Left forelimb (tissue), 1 donor: ENCODE results near the gene AP4M1.
"Not testable (repeated sequence)": the region's sequence is repeated elsewhere in the genome, so short reads cannot be mapped to it uniquely, and the experiment has no call there.

ENCODE experiments used
- DNase-seq: peaks from one replicate; pipeline ENCODE4 v3.0.0-alpha.2; 2018; ENCODE audit warnings: low spot score

The AP4M1 gene

DNA sequence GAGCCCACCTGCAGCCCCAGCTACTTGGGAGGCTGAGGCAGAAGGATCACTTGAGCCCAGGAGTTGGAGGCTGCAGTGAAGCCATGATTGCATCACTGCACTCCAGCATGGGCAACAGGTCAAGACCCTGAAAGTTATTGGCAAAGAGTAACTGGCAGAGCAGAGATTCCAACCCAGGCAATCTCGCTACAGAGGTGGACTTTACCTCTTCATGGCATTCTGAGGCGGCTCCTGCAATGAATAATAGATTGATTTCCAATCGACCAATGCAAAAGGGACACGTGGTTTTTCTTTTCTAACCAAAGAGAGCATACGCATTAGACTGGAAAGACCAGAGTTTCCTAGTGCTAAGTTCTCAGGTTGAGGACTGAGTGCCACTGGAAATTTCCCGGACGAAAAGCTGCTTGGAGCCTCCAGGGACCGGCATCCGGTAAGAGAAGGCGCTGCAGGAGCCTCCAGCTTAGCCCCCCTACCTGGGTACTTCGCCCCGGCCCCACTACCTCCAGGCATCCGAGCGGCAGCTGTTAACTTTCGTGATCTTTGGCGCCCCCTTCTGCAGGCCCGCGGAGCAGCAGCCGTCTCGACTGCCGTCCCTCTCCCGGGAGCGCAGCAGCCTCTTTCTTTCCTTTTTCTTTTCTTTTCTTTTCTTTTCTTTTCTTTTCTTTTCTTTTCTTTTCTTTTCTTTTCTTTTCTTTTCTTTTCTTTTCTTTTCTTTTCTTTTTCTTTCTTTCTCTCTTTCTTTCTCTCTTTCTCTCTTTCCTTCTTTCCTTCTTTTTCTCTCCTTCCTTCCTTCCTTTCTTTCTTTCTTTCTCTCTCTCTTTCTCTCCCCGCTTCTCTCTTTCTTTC is 29.4 kb downstream of the AP4M1 start:
- DNase-seq, result peak; percentile 88

DNA sequence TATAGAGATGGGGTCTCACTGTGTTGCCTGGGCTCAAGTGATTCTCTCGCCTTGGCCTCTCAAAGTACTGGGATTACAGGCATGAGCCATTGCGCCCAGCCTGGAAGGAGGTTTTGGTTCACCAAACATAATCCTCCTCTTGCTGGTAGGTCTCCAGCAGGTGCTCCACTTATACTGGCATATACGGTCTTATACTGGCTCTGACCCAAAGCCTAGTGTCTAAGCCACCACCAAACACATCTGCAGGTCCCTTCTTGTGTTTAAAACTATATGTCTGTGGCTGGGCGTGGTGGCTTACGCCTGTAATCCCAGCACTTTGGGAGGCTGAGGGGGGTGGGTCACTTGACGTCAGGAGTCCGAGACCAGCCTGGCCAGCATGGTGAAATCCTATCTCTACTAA is 30.7 kb downstream of the AP4M1 start:
- no peak for DNase-seq

DNA sequence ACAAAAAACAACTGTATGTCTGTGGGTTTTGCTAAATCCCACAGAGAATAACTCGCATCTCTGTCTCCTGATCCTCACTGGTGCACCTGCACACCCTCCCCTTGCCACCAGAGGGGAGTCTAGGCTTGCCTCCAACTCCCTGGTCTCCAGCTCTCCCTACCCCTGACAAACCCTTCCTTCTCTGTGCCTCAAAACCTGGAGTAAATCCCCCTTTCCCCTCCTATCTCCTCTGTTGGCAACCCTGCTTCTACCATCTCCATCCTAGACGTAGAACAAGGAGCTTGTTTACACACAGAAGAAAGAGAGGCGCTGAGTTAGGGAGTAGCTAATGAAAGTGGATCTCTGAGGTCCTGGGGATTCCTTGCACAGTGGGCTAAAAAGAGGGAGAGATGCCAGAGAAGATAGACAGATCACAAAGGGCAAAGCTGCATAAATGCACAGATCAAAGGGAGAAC is 31.3 kb downstream of the AP4M1 start:
- no peak for DNase-seq

DNA sequence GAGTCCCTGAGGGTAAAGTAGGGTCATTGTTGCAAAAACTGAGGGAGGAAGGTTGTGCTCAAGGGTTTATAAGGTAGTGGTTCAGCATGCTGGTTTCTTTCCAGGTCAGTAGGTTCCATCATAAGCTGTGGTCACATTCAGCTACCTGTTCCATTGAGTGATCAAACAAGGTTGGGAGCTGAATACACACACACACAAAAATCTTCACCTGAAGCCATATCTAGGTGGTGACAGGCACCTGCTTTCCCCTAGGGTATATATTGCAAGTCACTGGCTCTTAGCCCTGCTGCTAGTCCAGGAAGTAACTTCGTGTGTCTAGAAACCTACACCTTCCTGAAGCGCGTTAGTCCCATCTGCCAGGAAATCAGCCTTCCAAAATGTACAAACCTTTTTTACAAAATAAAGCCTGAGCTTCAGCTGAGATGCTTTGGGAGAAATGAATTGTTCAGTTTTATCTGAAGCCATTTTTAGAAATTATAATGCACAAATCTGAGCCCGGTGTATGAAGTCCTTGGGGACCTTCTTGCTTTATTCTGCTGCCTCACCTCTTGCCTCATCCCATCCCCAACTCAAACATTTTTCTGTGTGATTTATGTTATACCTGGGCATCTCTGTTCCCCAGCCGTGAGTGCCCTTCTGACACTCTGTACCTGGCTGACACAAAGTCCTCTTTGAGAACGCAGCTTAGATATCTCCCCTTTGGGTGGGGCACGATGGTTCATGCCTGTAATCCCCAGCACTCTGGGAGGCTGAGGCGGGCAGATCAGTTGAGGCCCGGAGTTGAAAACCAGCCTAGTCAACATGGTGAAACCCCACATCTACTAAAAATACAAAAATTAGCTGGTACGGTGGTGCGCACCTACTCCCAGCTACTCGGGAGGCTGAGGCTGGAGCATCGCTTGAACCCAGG is 36.7 kb downstream of the AP4M1 start:
- DNase-seq, result no peak

DNA sequence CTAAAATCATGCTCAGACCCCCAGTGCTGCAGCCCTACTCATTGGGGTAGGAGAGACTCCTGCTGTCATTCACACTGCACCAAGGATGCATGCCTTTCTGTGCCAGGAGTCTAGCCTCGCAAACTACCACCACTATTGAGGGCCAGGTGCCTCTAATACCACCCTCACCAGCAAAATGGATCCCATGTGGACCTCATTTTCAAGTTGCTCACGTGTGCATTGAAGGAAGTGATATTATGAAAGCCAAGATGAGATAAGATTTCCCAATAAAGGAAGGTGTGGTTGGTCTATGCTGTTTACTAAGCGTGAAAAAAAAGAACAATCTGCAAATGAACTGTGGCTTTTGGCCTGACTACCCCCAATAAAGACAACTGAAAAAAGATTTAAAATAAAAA is 40.1 kb downstream of the AP4M1 start:
- DNase-seq, result no peak

DNA sequence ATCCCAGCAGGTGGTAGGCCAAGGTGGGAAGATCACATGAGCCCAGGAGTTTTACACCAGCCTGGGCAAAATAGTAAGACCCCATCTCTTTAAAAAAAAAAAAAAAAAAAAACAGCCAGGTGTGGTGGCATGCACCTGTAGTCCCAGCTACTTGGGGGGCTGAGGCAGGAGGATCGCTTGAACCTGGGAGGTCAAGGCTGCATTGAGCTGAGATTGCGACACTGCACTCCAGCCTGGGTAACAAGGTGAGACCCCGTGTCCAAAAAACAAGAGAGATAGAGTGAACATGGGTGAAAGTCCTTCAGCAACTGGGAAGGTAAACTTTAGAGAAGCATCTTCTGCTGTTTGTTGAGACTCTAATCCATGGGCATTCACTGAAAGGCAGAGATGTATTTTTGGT is 41.0 kb downstream of the AP4M1 start:
- no peak for DNase-seq

DNA sequence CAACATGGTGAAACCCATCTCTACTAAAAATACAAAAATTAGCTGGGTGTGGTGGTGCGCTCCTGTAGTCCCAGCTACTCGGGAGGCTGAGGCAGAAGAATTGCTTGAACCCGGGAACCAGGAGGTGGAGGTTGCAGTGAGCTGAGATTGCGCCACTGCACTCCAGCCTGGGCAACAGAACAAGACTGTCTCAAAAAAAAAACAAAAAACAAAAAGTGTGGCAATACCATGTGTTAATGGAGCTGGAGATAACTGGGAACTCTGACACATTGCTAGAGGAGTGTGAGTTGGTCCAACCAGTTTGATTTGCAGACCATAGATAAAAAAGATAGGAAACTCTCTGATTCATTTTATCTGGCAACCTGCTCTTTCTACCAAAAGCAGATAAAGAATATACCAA is 44.9 kb downstream of the AP4M1 start:
- not testable (repeated sequence) for DNase-seq

DNA sequence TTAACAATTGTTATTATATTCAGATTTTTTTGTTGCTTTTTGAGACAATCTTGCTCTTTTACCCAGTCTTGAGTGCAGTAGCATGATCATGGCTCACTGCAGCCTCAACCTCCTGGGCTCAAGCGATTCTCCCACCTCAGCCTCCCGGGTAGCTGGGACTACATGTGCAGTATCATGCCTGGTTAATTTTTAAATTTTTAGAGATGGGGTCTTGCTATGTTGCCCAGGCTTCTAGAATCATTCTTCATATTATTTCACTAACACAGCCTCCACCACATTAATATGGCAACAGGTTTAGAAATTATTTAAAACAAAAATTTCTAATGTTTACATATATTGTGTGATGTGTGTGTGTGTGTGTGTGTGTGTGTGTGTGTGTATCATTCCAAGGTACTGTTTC is 45.8 kb downstream of the AP4M1 start:
- DNase-seq, result no peak

DNA sequence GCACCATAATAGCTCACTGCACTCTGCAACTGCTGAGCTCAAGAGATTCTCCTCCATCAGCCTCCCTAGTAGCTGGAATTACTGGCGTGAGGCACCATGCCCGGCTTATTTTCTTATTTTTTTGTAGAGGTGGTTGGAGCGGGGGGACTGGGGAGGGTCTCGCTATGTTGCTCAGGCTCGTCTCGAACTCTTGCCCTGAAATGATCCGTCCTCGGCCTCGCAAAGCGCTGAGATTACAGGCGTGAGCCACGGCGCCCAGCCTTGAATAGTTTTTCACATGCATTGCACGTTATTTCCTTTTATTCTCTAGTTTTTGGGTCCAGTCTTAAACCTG is 46.7 kb downstream of the AP4M1 start:
- DNase-seq, result no peak

DNA sequence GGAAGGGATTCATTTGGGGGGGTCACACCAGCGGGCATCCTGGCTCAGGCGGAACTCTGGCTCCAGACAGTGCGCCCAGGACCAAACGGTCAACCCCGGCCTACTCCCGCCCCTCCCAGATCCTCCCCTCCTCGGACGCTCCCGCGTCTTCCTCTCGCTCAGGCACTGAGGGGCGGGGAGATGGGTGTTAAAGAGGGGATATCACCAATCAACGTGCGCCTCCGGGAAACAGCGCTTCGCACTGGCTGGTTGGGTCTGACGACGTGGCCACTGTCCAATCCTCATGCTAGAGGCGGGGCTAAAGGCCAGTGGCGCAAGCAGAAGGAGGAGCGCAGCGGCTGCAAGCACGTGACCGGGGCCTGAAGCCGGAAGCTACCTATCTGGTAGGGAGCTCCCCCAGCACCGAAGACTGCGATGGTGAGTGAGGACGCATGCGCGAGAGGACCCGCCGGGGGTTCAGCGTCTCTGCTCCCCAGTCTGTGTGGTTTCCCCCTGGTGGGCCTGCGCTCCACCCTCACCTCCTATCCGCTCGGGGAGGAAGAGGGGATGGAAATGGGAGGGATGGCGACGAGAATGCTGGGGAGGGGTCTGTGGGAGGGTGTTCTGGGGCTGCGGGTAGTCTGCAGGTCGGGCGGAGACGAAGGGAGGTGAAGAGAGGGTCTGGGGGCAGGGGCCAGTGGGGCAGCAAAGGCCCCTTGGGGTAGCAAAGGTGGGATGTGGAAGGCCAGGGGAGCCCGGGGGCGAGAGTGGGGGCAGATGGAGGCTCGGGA is 47.3 kb downstream of the AP4M1 start, which contains the start of gene LAMTOR4:
Gene LAMTOR4, plus strand, starts transcription at position 360 of the 770 bp plus-strand sequence. Its CDS starts 55 bp downstream, at position 415.
- peak; percentile 96 for DNase-seq

DNA sequence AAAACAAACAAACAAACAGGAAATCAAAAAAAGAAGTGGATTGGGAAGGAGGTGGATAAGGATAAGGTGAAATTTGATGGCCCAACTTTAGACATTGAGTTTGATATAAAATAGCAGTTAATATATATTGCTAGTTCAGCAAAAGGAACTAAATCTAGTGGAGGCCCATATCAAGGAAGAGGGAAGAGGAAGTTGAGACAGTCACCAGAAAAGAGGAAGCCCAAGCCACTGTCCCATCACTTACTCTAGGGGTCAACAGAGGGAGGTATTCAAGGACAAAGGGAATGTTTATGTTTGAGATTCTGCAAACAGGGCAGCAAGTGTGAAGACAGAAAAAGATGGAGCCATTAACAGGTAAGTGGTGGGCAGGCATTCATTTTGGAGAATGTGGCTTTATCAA is 51.0 kb downstream of the AP4M1 start:
- DNase-seq, result no peak

DNA sequence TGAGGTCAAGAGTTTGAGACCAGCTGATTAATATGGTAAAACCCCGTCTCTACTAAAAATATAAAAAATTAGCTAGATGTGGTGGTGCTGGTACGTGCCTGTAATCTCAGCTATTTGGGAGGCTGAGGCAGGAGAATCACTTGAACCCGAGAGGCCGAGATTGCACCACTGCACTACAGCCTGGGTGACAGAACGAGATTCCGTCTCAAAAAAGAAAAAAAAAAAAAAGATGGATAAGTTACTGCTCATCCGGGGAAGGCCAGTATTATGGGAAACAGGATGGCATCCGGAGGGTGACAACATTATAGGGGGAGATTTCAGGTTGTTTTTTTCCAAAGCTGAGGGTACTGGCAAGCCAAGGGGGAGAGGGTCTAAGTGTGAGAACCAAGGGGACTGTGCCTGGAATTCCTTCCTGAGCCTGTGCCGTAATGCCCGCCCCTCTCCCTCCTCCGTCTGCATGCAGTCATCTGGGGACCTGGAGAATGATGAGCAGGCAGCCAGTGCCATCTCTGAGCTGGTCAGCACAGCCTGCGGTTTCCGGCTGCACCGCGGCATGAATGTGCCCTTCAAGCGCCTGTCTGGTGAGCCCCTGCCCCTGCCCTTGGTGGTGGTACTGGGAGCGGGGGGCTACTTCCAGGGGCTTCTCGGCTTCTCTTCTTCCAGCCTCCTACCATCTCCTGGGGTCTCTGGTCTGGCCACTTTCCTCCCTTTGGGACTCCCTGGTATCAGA is 51.7 kb downstream of the AP4M1 start:
- no peak for DNase-seq

DNA sequence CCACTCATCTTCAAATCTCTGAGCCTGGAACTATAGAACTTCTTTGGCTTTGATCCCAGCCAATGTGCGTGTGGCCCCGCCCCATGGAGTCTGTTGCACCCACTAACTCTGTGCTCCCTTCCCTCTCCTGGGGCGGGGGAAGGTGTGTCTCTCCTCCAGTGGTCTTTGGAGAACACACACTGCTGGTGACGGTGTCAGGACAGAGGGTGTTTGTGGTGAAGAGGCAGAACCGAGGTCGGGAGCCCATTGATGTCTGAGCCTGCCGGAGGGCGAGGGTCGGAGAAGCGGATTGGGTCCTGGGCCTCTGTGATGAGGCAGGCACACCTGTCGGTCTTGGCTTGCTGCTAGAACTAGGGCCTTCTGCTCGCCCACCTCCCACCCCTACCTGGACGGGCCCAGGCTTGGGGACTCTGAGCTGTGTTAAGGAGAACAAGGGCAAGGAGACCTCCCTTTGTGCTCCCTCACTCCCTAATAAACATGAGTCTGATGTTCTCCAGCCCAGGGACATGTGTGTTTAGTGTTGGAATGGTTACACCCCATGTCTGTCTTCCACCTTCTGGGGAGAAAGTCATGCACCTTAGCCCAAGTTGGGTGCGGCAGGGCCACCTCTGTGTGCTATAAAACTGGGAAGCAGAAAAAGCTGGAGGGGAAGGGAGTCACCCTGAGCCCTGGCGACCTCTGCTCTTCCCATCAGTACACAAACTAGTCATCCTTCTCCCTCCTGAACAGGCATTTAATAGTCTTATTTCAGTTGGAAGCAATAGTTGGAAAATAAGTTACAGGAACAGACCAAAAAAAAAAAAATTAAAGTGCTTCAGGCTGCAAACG is 52.5 kb downstream of the AP4M1 start:
- no peak for DNase-seq

DNA sequence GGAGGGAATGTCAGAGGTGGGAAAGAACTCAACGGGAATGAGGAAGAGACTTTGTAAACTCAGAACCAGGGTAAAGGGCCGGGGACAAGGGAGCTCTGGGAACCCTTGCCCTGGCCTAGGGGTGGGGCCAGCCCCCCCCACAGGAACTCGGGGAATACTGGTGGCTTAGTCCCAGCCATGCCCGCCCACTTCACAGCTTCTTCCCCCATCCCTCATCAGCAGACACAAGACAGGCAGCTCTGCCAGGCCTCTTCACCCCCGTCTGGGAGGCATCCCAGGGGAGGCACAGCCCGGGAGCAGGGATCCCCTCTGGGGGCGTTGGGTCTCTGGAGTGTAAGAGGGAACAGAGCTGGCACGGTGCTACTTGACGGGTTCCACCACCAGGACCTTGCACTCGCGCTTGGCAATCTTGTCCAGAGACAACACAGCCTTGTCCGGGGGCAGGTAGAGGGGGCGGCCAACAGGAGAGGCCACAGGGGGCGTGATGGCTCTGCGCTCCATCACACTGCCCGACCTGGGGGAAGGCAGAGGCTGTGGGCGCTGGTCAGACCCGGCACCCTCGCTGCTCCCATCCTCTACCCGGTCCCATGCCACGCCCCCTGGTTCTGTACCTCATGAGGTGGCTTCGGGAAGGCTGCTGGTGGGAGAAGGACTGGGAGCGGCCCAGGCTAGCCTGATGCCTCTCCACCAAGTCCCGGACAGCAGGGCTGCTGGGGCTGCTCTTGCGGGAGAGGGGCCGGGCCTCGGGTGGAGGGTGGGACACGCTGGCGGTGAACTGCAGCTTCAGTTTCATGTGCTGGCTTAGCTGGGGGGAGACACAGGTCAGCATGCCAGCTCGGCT is 53.4 kb downstream of the AP4M1 start:
- no peak for DNase-seq

DNA sequence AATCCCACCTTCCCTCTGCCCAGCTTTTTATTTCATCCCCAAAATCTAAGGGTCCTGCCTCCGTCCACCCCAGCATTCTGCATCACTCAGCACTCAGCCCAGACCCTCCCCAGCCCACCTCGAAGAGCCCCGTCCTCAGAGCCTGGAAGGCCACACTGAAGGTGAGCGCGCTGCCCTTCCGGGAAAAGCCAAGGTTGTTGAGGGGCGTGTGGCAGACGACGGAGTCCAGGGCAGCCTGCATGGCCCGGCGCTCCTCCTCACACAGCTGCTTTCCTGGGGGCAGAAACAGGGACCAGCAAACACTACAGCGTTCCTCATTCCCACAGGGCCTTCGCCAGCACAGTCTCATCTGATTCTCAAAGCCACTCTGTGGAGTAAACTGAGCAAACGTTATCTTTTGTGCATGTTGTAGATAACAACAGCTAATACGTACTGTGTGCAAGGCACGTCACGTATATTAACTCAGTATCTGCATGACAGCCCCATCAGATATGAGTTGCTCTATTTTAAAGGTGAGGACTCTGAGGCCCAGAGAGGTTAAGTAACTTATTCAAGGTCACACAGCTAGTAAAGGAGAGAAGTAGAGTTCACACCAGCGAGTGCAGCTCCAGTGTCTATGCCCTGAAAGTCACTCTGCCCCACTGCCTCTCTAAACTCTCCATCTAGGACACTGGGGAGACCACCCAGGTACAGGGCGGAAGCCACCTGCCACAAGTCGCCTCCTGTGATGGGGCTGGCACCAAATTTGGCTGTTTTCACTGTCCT is 54.3 kb downstream of the AP4M1 start:
- DNase-seq, result no peak

DNA sequence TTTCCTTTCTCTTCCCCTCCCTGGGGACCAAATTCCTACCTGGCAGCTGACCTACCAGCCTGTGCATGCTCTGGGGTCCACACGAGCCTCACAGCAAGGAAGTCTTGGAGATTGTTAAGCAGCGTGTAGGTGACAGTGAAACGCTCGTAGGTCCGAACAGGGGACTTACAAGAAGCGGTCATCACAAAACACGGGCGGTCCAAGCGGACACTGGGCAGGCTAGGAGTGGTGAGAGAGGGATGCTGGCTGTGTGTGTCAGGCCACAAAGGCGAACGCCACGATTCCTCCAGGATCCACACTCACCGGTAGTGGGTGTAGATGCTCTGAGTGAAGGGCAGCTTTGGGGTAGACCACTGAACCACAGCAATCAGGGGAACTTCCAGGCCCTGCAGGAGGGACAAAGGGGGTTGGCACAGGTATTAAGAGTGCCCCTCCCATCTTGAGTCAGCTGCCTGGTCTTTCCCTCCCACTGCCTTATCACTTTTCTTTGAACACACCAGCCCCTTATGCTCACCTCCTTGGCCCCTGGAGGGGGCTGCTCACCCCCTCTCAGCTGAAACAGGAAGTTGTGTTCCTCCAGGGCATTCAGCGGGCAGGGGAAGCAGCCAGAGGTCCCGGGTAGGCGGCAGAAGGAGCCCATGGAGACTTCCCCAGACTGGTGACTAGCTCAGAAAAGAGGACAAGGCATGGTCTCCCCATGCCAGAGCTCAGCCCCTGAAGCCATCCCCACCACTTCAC is 55.1 kb downstream of the AP4M1 start:
- DNase-seq, result no peak

DNA sequence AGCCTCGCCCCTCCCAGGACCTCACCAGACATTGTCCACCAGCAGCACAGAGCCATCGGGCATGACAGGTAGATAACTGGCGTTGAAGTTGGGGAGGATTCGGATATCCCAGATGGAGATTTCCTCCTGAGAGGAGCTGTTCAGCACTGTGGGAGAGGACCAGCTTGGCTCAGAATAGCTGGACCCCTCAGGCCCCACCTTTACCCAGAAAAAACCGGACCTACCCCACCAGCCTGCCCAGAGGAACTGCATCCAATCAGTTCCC is 55.6 kb downstream of the AP4M1 start:
- no peak for DNase-seq
